CD4-positive, alpha-beta T cell treated with Interleukin-6 for 4 hours (primary cell): Measurements from ENCODE around the gene TOPBP1.
A peak's percentile ranks its signal among the peaks of the same experiment; 100 is the strongest.

Source experiments
- DNase-seq: peaks from one replicate; pipeline ENCODE4 v3.0.0-alpha.2; 2020; ENCODE audit warnings: mixed read lengths

Gene TOPBP1

GRCh38 chr3:133606342-133606741, 55.4 kb downstream of the TOPBP1 start:
- no peak for DNase-seq

GRCh38 chr3:133600572-133601081, 61.1 kb downstream of the TOPBP1 start:
- no peak for DNase-seq

GRCh38 chr3:133599280-133599679, 62.5 kb downstream of the TOPBP1 start:
- no peak for DNase-seq

- DNase-seq = no peak
Observed at GRCh38 chr3:133598405-133598804, 63.3 kb downstream of the TOPBP1 start.

- no peak for DNase-seq
Observed at GRCh38 chr3:133595341-133595740, 66.4 kb downstream of the TOPBP1 start.

- no peak for DNase-seq
Observed at GRCh38 chr3:133593243-133593642, 68.5 kb downstream of the TOPBP1 start.

GRCh38 chr3:133592843-133593242, 68.9 kb downstream of the TOPBP1 start:
- DNase-seq = no peak

GRCh38 chr3:133591271-133591742, 70.4 kb downstream of the TOPBP1 start:
- no peak for DNase-seq

- no peak for DNase-seq
Observed at GRCh38 chr3:133589503-133589902, 72.2 kb downstream of the TOPBP1 start.

GRCh38 chr3:133588784-133589465, 72.8 kb downstream of the TOPBP1 start:
- no peak for DNase-seq

- DNase-seq = no peak
Observed at GRCh38 chr3:133588035-133588434, 73.7 kb downstream of the TOPBP1 start.

GRCh38 chr3:133583396-133583795, 78.3 kb downstream of the TOPBP1 start:
- DNase-seq = no peak

GRCh38 chr3:133578548-133579191, 83.1 kb downstream of the TOPBP1 start:
- DNase-seq = peak; percentile 3

- DNase-seq = no peak
Observed at GRCh38 chr3:133576169-133576568, 85.6 kb downstream of the TOPBP1 start.

- no peak for DNase-seq
Observed at GRCh38 chr3:133575086-133575485, 86.7 kb downstream of the TOPBP1 start.

GRCh38 chr3:133574260-133574881, 87.4 kb downstream of the TOPBP1 start:
- DNase-seq = peak; percentile 67

GRCh38 chr3:133573629-133574194, 88.0 kb downstream of the TOPBP1 start, which contains the start of gene CDV3:
TSS of gene CDV3 (plus strand) at chr3:133573686. CDS start at chr3:133574045, 359 bp downstream.
- DNase-seq = no peak

GRCh38 chr3:133573054-133573628, 88.6 kb downstream of the TOPBP1 start:
- peak; percentile 100 for DNase-seq

- DNase-seq = peak; percentile 2
Observed at GRCh38 chr3:133572158-133573053, 89.3 kb downstream of the TOPBP1 start.

- DNase-seq = no peak
Observed at GRCh38 chr3:133570937-133571320, 90.8 kb downstream of the TOPBP1 start.

- DNase-seq = no peak
Observed at GRCh38 chr3:133570139-133570936, 91.4 kb downstream of the TOPBP1 start.
